ENCODE data around the gene ICOSLG. TPM values are rescaled to one million over a fixed set of nuclear protein-coding genes. Genes with fewer than 3 reads are reported as not detected.
"Not testable (repeated sequence)": the region's sequence is repeated elsewhere in the genome, so short reads cannot be mapped to it uniquely, and the experiment has no call there.

ICOSLG gene
- 8.6 TPM for total RNA-seq

DNA sequence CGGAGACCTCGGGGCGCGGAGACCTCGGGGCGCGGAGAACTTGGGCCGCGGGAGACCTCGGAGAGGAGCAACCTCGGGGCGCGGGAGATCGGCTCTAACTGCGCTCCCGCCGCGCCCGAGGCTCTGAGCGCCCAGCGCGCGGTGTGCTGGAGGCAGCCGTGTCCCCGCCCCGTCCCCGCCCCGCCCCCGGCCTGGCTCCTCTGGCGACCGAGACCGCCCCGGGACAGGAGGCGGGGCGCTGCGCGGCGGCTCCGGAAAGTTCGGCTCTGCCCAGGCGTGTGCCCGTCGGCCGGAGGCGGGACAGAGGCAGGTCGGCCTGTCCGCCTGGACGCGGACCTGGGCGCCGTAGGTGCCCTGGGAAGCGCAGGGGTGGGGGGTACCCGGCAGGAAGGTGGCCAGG is at the start of gene ICOSLG:
ICOSLG (minus strand) TSS at position 102 of the 400 bp plus-strand sequence. CDS start 126 bp downstream, outside the sequence.
- not testable (repeated sequence) for DNase-seq (ENCODE audit: low spot score)

- DNase-seq (ENCODE audit: low spot score) = no peak
These were observed 48.8 kb upstream of the ICOSLG start for GRCh38 chr21:44289381-44290010.

- no peak for DNase-seq (ENCODE audit: low spot score)
These were observed 47.7 kb upstream of the ICOSLG start for GRCh38 chr21:44288251-44289110.

DNA sequence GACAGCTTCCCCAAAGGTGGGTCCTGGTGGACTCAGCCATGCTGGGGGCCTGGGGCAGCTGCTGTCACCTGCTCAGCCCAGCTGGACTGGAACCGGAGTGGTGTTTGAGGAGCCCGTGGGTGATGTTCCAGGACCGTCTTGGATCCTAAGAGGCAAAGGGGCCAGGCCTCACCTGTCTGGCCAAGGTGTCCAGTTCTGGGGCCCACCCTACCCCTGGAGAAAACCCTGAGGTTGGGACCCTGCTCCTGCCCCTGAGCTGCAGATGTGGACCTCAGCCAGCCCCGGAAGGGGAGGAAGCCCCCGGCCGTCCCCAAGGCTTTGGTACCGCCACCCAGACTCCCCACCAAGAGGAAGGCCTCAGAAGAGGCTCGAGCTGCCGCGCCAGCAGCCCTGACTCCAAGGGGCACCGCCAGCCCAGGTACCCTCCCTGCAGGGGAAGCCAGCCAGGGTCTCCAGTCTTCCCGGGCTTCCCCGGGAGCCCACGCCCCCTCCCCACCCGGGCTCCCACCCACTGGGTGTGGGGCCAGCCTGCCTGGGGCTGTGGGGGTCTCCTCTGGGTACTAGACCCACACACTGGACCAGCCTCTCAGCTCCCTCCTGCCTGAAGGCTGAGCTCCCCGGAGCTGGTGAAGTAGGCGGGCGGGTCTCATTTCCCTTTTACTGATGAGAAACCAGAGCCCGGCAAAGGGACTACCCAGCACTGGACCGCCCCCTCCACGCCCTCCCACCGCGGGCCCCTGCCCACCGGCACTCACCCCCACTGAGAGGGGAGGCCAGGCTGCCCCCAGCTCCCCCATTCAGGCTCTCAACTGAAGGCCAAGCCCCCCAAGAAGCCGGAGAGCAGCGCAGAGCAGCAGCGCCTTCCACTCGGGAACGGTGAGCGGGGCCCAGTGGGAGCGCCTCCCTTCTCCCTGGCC is 46.2 kb upstream of the ICOSLG start:
- DNase-seq (ENCODE audit: low spot score) = no peak

DNA sequence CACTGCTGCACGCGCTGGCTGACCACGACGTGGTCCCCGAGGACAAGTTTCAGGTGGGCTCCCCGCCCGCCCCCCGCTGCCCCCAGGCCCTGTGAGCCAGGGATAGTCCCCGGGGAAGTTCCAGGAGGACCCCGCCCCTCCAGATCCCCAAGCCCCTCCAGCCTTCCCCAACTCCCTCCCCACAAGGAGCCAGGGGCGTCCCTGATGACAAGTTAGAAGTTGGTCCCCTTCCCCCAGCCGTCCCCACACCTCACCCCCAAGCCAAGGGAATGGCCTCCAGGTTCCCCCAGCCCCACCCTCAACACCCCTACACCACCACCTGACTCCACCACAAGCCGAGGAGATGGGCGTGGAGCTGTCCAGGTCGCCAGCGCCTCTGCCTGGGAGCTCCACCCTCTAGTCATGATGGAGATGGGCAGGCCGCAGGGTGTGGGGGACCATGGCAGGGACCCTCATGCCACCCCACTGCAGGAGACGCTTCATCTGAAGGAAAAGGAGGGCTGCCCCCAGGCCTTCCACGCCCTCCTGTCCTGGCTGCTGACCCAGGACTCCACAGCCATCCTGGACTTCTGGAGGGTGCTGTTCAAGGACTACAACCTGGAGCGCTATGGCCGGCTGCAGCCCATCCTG is 45.5 kb upstream of the ICOSLG start:
- no peak for DNase-seq (ENCODE audit: low spot score)

DNA sequence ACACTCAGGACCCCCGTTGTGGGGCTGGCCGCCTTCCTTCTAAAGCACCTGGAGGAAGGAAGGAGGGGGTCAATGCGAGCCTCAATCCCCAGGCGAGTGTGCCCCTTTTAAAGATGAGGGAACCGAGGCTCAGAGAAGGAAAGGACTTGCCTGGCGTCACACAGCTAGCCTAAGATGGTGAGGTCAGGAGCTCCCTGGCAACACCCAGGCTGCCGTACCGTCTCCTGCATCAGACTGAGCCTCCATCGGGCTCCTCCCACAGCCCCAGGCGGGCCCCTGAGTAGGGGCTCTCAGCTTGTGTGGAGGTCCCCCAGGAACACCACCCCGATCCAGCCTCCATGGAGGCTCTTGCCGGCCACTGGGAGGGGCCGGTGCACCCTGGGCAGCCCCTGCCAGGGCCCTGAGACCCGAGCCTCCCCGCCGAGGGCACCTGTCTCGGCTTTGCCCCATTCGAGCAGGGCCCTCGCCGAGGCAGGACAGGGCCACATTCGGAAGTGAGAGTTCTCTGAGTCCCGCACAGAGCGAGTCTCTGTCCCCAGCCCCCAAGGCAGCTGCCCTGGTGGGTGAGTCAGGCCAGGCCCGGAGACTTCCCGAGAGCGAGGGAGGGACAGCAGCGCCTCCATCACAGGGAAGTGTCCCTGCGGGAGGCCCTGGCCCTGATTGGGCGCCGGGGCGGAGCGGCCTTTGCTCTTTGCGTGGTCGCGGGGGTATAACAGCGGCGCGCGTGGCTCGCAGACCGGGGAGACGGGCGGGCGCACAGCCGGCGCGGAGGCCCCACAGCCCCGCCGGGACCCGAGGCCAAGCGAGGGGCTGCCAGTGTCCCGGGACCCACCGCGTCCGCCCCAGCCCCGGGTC is 44.6 kb upstream of the ICOSLG start, which contains the start of gene AIRE:
AIRE (plus strand) TSS at position 739 of the 855 bp plus-strand sequence. CDS start 131 bp downstream, outside the sequence.
- DNase-seq (ENCODE audit: low spot score) = no peak

GRCh38 chr21:44283948-44284347 is 43.2 kb upstream of the ICOSLG start:
- DNase-seq (ENCODE audit: low spot score) = no peak

GRCh38 chr21:44283211-44283785 is 42.6 kb upstream of the ICOSLG start:
- DNase-seq (ENCODE audit: low spot score) = not testable (repeated sequence)

DNA sequence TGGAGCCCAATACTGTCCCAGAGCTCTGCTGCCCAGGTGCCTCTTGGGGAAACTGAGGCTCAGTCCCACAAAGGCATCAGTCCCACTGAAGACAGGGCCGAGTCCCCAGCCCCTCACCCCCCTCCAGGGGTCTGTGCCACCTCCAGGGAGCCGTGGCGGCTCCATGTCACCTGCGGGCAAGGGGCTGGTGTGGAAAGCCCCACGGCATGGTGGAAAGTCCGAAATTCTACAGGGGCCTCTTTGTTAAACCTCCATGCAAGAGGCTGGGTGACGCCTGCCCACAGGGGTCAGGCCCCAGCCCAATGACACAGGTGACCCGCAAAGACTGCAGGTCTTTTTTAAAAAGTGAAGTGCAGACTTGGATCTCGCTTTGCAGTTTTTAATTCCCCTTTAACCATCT is 41.6 kb upstream of the ICOSLG start:
- no peak for DNase-seq (ENCODE audit: low spot score)

GRCh38 chr21:44281801-44282200 is 41.1 kb upstream of the ICOSLG start:
- no peak for DNase-seq (ENCODE audit: low spot score)

DNA sequence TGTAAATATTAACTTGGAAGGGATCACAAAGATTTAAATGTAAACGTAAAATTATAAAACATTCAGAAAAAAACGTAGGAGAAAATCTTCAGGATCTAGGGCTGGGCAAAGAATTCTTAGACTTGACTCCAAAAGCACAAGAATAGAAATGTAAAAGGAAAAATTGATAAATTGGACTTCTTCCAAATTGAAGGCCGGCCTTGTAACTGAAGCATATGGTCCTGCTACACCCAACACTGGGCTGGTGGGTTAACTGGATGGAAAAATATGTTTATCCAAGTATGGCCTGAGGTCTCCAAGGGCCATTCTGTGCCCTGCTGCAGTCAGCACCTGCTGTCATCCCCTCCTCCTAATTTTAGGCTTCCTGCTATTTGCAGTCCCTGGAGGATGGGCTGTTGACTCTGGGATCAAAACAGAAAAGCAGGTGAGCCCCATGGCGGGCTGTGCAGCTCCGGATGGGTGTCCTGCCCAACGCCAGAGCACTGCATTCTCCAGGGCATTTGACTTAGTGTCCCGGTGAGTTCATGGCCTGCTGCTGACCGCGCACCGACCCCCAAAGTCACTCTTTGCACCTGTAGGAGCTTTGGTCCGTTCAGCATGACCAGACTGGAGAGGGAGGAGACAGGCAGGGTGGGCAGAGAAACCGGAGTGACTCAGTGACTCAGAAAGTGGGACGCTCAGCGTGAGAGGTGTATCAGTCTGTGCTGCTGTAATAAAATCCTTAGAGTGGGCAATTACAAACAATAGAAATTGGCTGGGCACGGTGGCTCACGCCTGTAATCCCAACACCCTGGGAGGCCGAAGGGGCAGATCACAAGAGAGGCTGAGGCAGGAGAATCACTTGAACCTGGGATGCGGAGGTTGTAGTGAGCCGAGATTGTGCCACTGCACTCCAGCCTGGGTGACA is 38.9 kb upstream of the ICOSLG start:
- DNase-seq (ENCODE audit: low spot score) = no peak

- no peak for DNase-seq (ENCODE audit: low spot score)
These were observed 34.3 kb upstream of the ICOSLG start for GRCh38 chr21:44275041-44275440.

- no peak for DNase-seq (ENCODE audit: low spot score)
These were observed 32.3 kb upstream of the ICOSLG start for GRCh38 chr21:44273046-44273445.

GRCh38 chr21:44272284-44272858 is 31.6 kb upstream of the ICOSLG start:
- DNase-seq (ENCODE audit: low spot score) = no peak

- DNase-seq (ENCODE audit: low spot score) = no peak
These were observed 31.0 kb upstream of the ICOSLG start for GRCh38 chr21:44271558-44272283.

- DNase-seq (ENCODE audit: low spot score) = no peak
These were observed 28.3 kb upstream of the ICOSLG start for GRCh38 chr21:44269090-44269489.

DNA sequence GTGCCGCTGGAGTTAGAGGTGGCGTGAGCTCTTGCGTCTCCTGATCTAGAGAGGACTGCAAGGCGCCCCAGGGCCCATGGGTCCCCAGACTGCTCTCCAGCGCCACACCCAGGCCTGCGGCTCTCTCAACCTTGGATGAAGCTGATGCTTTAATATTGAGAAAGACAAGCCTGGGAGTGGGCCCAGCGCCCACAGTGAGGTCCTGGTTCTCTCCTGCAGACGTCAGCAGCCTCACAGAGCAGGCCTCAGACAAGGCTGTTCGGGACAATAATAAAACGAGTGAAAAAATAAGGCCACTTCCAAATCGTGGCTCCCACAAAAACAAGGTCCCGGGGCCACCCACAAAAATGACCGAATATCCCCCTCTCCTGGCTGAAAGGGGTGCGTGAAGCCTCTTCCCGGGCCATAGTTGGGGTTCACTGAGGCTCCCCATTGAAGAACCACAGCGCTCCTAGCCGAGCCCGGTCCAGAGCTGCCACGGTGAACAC is 27.0 kb upstream of the ICOSLG start:
- no peak for DNase-seq (ENCODE audit: low spot score)

DNA sequence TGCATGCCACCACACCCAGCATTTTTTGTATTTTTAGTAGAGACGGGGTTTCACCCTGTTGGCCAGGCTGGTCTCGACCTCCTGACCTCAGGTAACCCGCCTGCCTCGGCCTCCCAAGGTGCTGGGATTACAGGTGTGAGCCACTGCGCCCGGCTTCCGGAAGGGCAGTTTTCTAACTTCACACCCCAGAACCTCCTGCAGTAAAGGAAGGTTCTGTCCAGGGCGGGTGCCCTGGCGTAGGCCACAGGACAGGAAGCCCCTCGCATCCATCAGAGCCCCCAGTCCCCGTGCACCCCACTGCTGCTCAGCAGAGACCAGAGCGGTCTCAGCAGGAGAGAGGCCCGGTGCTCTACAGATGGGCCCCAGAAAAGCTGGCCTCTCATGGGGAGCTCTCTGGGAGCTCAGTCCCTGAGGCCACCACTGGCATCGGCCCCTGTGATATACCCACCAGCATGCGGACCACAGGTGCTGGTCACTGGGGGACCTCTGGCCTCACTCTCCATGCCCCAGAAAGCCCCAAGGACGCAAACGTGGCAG is 25.1 kb upstream of the ICOSLG start:
- DNase-seq (ENCODE audit: low spot score) = no peak

All from mucosa of gallbladder (tissue), 1 donor.